PC-3 (cell line): ENCODE results near the gene DISP3.

Source experiments
- EZH2 ChIP-seq: fragments of 300-600 bp; sonication (generic); IDR thresholded peaks from one replicate; pipeline ENCODE4 v1.6.1; 2017; ENCODE audit warnings: antibody characterized with exemption, mild to moderate bottlenecking, low read length; ENCODE audit not compliant: unreplicated experiment
- TF ChIP-seq, protein P1 (sequence below): fragments of 300-600 bp; sonication (generic); conservative IDR thresholded peaks from 2 replicates; pipeline ENCODE4 v1.5.1; 2017; ENCODE audit warnings: antibody characterized with exemption, low read depth, mild to moderate bottlenecking, low read length

GRCh38 chr1:11550664-11551283 lies 71.8 kb downstream of the DISP3 start:
- TF ChIP-seq, protein P1, sequence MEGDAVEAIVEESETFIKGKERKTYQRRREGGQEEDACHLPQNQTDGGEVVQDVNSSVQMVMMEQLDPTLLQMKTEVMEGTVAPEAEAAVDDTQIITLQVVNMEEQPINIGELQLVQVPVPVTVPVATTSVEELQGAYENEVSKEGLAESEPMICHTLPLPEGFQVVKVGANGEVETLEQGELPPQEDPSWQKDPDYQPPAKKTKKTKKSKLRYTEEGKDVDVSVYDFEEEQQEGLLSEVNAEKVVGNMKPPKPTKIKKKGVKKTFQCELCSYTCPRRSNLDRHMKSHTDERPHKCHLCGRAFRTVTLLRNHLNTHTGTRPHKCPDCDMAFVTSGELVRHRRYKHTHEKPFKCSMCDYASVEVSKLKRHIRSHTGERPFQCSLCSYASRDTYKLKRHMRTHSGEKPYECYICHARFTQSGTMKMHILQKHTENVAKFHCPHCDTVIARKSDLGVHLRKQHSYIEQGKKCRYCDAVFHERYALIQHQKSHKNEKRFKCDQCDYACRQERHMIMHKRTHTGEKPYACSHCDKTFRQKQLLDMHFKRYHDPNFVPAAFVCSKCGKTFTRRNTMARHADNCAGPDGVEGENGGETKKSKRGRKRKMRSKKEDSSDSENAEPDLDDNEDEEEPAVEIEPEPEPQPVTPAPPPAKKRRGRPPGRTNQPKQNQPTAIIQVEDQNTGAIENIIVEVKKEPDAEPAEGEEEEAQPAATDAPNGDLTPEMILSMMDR: no peak
- no peak for TF ChIP-seq EZH2
